Suppressor macrophage treated with lipopolysaccharide for 4 hours (primary cell): ENCODE results near the gene CBLC.

Experiments used
- DNase-seq: peaks from one replicate; pipeline ENCODE4 v3.0.0-alpha.2; 2020

The CBLC gene

GRCh38 chr19:44777715-44778347, at the start of gene CBLC:
TSS of gene CBLC (plus strand) at chr19:44777890. CDS start at chr19:44777932, 42 bp downstream.
- DNase-seq, result no peak

GRCh38 chr19:44728178-44728577, 49.5 kb upstream of the CBLC start:
- DNase-seq, result no peak

GRCh38 chr19:44729516-44730033, 48.1 kb upstream of the CBLC start:
- no peak for DNase-seq

GRCh38 chr19:44731081-44731480, 46.6 kb upstream of the CBLC start:
- DNase-seq, result no peak

- no peak for DNase-seq
These were observed 46.1 kb upstream of the CBLC start for GRCh38 chr19:44731622-44732021.

GRCh38 chr19:44732235-44733014, 45.3 kb upstream of the CBLC start:
- DNase-seq, result no peak

GRCh38 chr19:44734357-44734756, 43.3 kb upstream of the CBLC start:
- no peak for DNase-seq

- no peak for DNase-seq
These were observed 42.7 kb upstream of the CBLC start for GRCh38 chr19:44735011-44735410.

GRCh38 chr19:44737238-44738071, 40.2 kb upstream of the CBLC start:
- peak; percentile 89 for DNase-seq

GRCh38 chr19:44738136-44738535, 39.6 kb upstream of the CBLC start:
- no peak for DNase-seq

GRCh38 chr19:44738603-44739558, 38.8 kb upstream of the CBLC start:
- DNase-seq, result peak; percentile 97

GRCh38 chr19:44740351-44740824, 37.3 kb upstream of the CBLC start:
- no peak for DNase-seq

GRCh38 chr19:44741258-44741731, 36.4 kb upstream of the CBLC start:
- no peak for DNase-seq

GRCh38 chr19:44741841-44742329, 35.8 kb upstream of the CBLC start:
- DNase-seq, result peak; percentile 99

- peak; percentile 73 for DNase-seq
These were observed 35.2 kb upstream of the CBLC start for GRCh38 chr19:44742330-44743061.

GRCh38 chr19:44744871-44745332, 32.8 kb upstream of the CBLC start:
- peak; percentile 41 for DNase-seq

- peak; percentile 88 for DNase-seq
These were observed 32.3 kb upstream of the CBLC start for GRCh38 chr19:44745341-44745831.

- DNase-seq, result no peak
These were observed 31.6 kb upstream of the CBLC start for GRCh38 chr19:44745887-44746600.

GRCh38 chr19:44746616-44746945, 31.1 kb upstream of the CBLC start:
- no peak for DNase-seq
